ENCODE measurements around the gene VAPA.

VAPA gene

DNA sequence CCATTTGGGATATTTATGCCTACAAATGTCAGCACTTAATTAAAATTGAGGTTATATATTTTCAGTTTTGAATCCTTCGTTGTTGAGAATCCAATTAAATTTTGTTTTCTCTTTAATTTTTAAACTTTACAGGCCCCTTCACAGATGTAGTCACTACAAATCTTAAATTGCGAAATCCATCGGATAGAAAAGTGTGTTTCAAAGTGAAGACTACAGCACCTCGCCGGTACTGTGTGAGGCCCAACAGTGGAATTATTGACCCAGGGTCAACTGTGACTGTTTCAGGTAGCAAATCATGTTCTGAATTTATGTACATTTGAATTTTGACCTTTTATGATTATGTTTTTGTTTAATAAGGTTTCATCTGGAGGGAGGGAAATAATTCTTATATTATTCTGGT, 17.9 kb downstream of the VAPA start:
- in situ Hi-C loops (cut with HindIII; ENCODE audit: low sequenced_read_pairs), result no loop called here

DNA sequence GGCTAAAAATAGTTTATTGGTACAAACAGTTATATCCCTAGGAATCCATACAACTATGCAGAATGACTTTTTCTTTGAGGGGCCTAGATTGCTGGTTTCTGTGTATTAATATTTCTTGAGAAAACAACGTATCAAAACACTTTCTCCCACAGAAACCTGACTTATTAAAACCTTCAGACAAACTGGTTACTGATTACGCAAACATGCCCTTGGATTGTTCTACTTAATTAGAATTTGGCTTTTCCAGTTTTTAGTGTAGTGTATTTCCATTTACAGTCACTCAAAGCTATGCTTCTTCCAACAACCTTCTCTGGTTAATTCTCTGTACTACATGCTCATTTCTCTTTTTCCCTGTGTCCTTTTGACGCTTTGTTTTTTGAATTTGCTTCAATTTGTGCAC, 20.0 kb downstream of the VAPA start:
- in situ Hi-C loops (cut with HindIII; ENCODE audit: low sequenced_read_pairs), result no loop called here

DNA sequence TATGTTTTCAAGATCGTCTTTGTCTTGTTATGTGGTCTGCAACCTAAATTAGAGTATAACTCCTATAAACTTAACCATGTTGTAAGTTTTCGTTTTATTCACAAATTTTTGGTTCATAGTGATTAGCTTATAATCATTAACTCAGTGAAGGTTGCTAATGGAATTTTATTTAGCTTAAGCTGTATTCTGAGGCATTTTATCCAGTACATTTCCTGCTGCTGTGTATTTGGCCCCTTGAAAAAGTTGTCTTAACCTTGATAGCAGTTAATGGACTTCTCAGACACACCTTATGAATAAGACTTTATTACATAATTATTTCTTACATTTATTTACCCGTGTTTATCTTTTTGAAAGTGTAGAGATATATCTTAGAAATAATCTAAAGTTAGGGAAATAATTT, 20.5 kb downstream of the VAPA start:
- in situ Hi-C loops (cut with HindIII; ENCODE audit: low sequenced_read_pairs), result no loop called here

DNA sequence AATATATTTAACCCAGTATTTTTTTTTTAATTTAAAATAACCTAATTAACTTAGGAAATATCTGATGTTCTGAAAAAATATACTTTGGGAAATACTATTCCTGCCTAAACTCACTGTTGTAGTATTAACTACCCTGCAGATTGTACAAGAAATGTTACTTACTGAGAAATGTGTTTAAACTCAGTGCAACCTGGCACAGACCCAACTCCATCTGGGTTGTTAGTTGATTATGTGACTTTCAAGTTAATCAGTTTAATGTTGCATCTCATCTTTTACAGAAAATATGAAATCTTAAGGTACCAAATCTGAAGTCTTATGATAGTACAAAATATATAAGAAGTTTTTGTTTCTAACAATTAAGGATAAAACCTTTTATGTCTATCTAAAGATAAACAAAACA, 27.3 kb downstream of the VAPA start:
- in situ Hi-C loops (cut with HindIII; ENCODE audit: low sequenced_read_pairs), result no loop called here

DNA sequence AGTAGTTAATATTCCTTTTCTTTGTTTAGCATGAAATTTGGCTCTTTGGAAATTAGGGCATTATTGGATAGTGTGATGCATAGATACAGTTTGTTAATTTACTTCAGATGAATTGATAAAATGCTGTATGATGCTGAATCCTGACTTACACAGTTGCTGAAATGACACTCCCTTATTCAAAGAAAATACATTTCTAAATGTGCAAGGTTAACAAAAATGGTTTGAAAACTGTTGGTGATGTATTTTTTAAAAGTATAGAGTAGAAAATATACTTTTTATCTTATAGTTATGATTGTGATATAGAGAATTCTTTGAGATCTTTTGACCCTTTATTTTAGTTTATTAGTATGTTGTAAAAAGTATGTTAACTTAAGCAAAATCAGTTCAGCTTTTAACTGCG, 27.8 kb downstream of the VAPA start:
- in situ Hi-C loops (cut with HindIII; ENCODE audit: low sequenced_read_pairs), result no loop called here

DNA sequence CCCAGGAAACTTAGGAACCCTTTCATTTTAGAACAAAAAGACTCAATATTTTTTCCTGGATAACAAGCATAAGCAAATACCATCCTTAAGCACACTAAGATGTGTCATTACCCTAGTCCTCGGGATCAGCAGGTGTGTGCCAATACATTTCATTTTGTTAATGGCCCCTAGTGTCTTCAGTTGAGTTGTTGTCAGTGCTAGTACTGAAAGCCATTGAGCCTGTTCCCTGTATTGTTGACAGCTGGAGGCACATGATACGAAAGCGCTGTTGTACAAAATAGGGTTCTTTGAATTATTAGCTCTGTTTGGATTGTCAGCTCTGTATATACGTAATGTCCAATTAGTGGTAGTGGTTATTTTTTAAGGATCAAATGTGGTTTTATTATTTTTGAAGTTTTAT, 29.5 kb downstream of the VAPA start:
- in situ Hi-C loops (cut with HindIII; ENCODE audit: low sequenced_read_pairs), result no loop called here

DNA sequence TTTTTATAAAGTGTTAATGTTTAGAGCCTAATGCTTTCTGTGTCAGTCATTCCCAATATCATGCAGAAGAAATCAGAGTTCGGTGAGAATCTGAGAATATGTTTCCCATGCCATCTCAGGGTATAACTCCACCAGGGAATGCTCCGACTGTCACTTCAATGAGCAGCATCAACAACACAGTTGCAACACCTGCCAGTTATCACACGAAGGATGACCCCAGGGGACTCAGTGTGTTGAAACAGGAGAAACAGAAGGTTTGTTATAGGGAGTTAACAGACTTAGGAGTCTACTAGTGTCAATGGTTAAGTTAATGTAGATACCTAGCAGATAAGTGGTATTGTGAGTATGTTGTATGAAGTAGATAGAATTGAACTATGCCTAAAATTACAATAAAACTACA, 31.0 kb downstream of the VAPA start:
- in situ Hi-C loops (cut with HindIII; ENCODE audit: low sequenced_read_pairs), result no loop called here

DNA sequence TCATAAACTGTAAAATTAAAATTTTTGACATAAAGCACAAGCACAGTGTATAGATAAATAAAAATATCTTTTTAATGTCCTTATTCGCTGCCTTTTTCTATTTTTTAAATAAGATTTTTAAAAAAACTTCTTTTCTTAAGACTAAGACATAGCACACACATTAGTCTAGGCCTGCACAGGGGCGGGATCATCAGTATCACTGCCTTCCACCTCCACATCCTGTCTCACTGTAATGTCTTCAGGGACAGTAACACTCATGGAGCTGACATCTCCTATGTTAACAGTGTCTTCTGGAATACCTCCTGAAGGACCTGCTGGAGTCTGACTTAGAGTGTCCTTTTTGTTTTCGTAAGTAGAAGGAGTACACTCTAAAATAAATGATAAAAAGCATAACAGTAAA, 33.0 kb downstream of the VAPA start:
- in situ Hi-C loops (cut with HindIII; ENCODE audit: low sequenced_read_pairs), result no loop called here

DNA sequence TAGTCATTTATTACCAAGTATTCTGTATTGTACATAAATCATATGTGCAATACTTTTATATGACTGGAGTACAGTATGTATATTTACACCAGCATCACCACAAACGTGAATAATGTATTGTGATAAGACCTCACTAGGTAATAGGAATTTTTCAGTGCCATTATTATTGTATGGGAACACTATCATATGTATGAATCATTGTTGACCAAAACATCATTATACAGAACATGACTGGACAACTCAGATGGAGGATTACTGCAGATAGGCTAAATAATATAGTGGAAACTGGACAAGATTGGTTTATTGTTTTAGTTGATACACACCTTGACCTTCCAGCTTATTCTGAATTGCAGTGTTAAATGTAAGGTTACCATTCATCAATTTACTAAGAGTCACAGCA, 33.4 kb downstream of the VAPA start:
- in situ Hi-C loops (cut with HindIII; ENCODE audit: low sequenced_read_pairs), result no loop called here

DNA sequence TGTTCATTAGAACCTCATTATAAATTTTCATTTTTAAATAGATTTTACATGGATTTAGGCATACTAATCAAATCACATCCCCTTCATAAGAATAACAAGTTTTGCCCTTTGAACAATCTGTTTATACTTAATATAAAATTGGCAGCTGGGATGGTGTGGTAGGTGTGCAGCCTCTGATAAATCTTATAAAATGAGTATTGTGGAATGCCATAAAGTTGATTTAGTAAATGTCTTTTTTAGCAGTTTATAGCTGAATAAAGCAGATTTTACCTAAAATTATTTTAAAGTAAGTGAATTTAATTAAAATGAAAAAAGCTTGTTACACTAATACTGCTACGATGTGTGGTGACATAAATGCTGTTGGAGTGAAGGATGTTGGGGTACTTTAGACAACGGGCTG, 35.5 kb downstream of the VAPA start:
- in situ Hi-C loops (cut with HindIII; ENCODE audit: low sequenced_read_pairs), result no loop called here

DNA sequence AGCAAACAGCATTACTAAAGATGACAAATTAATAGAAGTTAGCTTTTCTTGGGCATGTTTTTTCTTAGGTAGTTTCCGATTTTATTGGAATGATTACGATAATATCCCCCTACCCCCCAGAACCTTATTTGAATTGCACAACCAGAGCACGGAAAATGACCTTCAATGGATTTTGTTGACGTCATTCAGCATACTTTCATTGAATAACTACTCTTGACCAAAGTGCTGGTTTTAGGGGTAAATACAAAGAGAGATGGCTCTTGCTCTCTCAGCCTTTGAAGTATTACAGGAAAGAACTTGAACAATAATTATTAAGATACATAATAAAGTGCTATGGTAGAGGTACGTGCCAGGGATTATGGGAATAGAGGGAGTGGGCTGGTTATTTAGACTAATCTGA, 36.0 kb downstream of the VAPA start:
- in situ Hi-C loops (cut with HindIII; ENCODE audit: low sequenced_read_pairs), result no loop called here

DNA sequence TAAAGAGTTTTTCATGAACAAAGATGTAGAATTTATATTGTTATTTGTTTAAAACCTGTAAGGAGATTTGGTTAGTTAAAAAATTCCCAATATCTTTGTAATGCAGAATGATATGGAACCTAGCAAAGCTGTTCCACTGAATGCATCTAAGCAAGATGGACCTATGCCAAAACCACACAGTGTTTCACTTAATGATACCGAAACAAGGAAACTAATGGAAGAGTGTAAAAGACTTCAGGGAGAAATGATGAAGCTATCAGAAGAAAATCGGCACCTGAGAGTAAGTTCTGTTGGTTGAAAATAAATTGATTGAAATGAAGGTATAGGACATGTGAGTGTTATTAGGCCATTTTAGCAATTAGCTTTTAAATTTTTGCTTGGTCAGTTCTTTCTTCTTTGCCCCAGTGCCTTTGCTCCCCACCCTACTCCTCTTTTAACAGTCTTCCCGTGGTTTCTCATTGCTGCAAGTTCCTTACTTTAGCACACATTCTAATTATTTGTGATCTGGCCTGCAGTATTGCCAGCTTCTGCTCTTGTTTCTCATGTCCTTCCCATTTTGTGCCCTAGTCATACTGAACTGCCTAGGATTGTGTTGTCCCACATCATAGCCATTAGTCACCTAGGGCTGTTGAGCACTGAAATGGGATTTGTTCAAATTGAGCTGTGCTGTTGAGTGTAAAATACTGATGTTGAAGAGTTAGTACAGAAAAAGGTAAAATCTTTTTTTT, 36.6 kb downstream of the VAPA start:
- in situ Hi-C loops (cut with HindIII; ENCODE audit: low sequenced_read_pairs), result no loop called here

DNA sequence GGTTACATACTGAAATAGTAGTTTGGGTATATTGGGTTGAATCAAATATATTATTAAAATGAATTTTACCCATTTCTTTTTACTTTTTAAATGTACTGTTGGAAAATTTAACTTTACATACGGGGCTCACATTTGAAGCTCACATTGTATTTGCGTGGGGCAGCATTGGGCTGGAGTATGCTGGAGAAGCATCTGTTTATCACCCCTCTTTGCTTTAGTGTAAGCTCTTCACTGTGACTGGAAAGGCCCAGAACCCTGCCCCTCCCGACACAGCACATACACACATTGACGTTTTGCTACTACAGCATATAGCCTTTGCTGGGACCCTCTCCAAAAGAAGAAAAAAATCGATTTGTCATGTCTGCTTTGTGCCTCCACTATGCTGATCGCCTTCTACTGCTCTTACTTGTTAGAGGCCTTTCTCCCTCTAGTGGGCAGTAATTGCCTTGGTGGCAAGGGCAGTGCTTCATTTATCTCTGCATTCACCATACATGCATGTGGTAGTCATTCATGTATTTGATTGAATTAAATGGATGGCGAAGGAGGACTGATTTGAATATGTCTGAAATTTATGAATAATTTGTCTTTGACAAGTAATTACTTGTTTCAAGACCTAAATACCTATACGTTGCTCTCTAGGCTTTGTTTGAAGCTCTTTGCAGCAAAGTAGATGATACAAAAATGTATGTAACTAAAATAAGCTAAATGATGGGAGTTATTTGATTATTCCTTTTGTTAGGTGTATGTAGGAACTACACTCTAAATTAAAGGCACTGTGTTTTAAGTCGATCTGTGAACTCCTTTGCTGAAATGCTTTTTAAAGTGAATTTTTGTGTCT, 37.4 kb downstream of the VAPA start:
- in situ Hi-C loops (cut with HindIII; ENCODE audit: low sequenced_read_pairs), result no loop called here

DNA sequence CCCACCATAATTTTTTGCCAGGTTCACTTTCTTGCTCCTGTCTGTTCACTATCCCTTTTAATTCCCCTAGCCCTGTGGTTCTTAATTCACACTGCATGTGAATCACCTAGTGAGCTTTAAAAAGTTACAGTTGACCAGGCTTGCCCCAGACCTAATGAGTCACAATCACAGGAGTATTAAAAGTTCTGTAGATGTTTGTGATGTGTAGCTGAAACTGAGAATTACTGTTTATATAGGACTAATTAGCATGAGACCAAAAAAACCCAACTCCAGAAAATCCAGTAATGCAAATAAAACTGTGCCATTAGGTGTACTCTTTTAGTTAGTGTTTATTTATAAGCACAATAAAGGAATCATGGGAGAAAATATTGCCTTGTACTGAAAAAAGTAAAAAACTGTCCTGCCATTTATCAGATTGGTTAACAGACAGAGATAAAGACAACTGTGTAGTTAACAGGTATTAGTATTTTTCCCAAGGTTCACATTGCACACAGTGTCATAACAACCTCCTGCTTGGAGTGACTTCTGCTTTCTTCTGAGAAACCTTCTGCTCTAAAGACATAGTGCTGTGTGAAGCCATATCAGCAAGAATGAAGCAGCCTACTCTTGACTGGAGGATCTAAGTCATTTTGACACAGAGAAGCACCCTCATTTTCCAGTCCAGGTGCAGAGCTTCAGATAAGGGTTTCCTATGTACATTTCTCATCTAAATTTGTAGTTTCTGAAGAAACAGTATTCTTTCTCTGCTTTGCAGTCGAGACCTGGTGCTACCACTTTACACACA, 39.0 kb downstream of the VAPA start:
- in situ Hi-C loops (cut with HindIII; ENCODE audit: low sequenced_read_pairs), result no loop called here

DNA sequence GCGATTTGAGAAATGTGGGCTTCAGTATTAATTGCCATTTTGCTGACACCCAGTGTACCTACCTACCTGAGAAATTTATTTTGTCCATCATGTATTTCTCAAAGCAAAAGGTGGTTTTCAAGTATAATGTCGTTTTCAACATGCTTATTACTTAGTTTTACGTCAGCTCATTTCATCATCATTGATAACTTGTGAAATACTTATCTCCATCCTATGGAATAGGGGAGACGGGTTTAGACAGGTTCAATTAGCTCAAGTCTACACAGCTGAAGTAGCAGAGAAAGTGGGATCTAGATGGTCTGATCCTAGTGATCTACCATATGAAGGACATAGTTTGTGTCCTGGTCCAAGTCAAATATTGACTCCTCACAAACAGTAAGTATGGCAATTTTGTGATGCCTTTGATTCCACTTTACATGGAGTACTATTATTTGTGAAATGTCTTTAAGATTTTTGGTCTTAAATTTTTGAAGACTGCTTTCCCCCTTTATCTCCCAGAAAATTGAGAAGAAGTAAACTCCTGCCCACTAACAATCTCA, 45.1 kb downstream of the VAPA start:
- in situ Hi-C loops (cut with HindIII; ENCODE audit: low sequenced_read_pairs), result no loop called here

DNA sequence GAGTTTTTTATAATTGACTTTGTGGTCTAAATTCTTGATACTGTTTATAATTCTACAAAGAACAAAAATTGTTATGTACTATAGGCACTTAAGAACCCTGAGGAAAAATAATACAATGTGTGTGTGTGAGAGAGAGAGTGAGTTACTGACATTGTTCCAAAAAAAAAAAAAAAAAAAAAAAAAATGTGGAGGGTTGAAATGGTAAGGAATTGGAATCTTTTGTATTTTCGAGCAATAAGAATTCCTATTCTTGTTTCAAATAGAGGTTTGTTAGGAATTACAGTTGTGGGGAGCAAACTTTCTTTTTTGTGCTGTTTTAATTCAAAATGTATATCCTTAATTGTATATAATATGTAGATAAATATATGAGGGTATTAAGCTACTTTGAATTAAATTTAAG, 45.7 kb downstream of the VAPA start:
- in situ Hi-C loops (cut with HindIII; ENCODE audit: low sequenced_read_pairs), result no loop called here

DNA sequence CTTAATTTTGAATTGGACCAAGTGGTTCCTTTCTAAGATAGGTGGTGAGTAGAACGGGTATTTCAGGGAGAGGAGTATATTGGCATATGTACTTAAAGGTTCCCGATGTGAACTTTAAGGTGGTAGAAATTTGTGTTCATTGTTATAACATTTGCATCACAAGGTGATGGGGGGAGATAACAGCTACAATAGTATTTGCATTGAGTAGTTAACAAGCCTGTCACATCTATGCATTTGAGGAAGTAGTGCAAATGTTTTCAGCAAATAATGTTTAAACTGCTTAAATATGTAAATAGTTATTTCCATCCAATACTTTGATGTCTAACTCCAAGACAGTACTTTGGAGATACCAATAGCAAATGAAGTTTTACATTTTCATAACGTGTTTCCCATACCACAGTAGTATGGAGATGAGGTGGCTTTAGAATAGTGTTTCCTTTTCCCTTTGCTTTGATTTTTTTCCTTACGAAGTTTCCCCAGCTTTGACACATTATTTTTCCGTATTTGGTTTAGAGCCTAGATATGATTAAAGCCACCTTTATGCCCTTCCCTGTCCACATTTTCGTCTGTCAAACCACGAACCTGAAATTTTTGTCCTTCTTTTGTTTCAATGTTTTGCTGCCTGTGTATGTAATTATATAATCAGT, 46.6 kb downstream of the VAPA start:
- in situ Hi-C loops (cut with HindIII; ENCODE audit: low sequenced_read_pairs), result no loop called here

DNA sequence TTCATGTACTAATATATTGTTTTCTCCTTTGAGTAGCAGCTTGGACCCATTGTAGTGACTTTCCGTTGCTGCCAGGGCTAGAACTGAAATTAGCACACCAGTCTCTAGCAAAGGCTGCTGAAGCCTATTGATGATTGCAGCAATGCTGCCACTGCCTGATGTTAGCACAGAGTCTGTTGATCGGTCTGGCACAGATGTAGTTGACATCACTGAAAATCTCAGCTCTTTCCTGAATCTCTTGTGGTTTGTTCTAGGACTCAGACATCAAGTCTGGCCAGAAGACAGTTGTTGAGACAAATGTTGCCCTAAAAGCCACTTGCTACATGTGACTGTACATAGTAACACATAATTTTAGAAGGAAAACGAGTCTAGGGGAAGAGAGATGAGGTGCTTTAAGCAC, 47.2 kb downstream of the VAPA start:
- in situ Hi-C loops (cut with HindIII; ENCODE audit: low sequenced_read_pairs), result no loop called here

DNA sequence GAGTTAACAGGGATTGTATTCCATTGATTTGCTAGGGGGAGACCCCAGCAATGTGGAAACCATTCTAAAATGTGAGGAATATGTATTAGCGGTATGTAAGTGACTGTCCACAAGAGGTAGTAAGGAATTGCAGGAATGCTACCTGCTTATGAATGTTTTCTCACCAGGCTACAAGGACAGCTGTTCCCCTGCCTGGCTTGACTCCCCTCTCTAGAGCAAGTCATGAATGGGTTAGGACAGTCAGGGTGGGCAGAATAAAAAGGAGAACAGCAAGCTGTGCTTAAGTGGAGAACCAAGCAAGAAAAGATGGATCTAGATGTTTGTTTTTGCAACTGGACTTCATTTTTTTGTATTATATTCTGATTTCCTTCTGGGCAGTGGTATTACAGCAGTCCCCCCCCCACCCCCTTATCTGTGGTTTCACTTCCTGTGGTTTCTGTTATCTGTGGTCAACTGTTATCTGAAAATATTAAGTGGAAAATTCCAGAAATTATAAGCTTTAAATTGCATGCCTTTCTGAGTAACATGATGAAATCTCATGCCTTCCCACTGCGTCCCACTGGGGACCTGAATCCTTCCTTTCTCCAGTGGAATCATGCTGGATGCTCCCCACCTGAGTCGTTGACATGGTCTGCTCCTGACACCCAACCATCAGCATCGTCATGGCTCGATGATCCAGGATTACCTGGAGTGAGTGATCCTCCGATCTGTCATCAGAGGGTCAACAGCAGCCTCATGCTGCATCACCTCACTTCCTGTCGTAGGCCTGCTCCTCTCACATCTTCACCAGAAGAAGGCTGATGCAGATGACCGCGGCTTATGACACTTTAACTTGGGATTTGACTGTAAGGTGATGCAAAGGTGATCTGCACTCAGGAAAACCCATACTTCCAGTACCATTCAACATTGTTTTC, 52.2 kb downstream of the VAPA start:
- in situ Hi-C loops (cut with HindIII; ENCODE audit: low sequenced_read_pairs), result no loop called here

Data from endothelial cell of hepatic sinusoid (primary cell).